GM21737 (cell line): ENCODE results near the gene SUN3.
A peak's percentile ranks its signal among the peaks of the same experiment; 100 is the strongest.

Experiments
- ATAC-seq: cut with Tn5 transposase; IDR thresholded peaks from one replicate; pipeline ENCODE4 v1.9.1; 2021; ENCODE audit warnings: mild to moderate bottlenecking, moderate library complexity; ENCODE audit not compliant: unreplicated experiment

Gene SUN3, protein sequence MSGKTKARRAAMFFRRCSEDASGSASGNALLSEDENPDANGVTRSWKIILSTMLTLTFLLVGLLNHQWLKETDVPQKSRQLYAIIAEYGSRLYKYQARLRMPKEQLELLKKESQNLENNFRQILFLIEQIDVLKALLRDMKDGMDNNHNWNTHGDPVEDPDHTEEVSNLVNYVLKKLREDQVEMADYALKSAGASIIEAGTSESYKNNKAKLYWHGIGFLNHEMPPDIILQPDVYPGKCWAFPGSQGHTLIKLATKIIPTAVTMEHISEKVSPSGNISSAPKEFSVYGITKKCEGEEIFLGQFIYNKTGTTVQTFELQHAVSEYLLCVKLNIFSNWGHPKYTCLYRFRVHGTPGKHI

DNA sequence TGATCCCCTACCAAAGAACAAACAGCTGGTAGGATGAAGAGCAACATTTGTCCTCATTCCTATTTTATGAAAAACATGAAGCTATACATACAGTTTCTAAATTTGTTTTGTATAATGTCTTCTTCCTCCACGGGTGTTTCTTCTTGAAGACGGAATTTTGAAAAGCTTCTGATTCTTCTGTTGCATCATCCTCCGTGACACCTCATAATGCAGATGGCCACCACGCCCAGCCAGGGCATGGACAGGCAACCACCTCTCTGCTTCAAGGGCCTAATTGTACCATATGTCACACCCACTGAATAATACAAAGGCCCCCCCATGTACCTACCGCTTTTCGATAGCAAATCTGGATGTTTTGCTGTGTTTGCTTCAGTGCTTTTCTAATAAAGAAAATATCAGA, at the start of gene SUN3:
Gene SUN3 (minus strand): TSS at position 170 of the 400 bp plus-strand sequence. CDS start 169 bp downstream, at position 1.
- ATAC-seq, result no peak

DNA sequence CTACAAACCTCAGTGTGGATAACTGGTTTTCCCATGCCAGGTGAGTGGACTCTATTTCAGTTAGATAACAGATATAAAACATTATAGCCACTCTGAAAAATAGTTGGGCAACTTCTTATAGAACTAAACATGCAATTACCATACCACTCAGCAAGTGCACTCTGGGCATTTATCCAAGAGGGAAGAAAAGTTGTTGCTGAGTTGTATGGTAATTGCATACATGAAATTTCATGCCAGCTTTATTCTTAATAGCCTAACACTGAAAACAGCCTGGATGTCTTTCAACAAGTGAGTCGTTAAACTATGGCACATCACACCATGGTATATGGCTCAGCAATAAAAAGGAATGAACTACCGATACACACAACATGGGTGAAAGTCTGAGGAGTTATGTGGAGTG, 49.6 kb upstream of the SUN3 start:
- ATAC-seq, result no peak

DNA sequence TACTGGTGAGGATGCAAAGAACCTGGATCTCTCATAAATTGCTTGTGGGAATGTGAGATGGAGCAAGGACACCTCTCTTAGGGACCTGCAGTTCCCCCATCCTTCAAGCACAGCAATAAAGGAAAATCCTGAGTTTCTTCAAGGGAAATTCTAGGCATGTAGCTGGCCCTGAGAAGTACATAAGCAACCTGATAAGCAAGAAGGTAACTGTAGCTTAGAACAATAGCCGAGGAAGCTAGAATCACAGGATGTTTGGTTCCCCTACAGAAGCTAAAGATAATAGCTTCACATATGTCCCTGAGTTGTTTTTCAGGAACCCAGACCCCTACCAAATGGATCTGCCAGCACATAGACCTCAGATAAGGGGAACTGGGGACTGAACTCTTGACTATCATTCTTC, 48.5 kb upstream of the SUN3 start:
- ATAC-seq, result no peak

DNA sequence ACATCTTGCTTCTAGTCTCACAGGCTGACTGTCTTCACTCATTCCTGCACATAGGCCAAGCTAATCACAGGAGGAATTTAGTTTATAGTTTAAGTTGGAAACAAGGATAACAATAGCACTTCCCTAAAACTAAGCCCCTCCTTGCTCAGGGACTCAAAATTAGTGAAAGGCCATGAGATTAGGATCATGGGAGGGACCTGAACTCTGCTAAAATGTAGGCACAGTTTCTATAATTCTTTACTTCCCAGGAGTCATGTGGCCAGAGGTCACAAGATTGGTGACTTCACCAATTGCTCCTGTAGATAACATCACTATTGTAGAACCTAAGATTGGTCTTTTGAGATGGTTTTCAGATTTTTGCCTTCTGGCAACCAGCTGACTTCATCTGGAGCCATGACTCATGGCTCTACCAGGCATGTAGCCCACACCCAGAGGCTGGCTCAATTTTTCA, 45.3 kb upstream of the SUN3 start:
- no peak for ATAC-seq

DNA sequence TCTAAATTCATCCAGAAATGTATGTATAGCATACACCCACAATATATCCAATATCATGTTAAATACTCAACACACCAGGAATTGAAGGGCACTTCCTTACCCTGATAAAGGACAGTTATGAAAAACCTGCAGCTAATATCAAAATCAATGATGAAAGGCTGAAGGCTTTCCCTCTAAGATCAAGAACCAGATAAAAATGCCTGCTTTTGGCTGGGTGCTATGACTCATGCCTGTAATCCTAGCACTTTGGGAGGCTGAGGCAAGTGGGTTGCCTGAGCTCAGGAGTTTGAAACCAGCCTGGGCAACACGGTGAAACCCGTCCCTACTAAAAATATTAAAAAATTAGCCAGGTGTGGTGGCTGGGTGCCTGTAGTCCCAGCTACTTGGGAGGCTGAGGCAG, 38.6 kb upstream of the SUN3 start:
- ATAC-seq, result no peak

DNA sequence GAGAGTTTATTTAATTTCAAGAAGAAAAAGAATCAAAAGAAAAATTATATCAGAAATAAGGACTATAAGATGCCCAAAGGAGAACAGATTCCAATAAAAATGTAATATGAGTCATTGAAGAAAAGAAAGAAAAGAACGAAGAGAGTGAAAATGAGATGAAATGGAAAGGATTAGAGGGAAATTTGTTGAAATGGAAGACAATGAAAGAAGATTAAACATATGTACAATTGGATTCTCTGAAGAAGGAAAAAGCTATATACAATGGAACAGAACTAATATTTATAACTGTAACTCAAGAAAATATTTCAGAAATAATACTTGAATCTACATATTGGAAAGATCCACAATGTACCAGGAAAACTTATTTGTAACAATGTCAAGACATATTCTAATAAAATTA, 35.1 kb upstream of the SUN3 start:
- ATAC-seq, result no peak

DNA sequence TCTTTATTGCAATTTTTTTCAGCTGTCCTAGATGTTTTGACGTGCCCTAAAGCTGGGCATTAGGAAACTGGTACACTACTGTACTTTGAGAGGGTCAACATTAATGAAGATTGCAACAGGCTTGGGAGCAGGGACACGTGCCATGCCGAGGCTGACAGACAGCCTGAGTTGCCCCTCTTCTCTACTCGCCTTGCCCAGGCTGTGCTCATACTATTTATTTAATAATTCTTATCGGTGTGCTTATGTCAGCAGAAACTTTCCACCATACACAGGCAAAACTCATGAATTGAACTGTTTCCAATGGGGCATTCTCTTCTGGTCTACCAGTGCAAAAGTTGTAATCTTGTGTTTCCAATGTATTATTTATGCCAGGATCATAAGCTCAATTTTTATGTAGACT, 30.8 kb upstream of the SUN3 start:
- ATAC-seq, result no peak

DNA sequence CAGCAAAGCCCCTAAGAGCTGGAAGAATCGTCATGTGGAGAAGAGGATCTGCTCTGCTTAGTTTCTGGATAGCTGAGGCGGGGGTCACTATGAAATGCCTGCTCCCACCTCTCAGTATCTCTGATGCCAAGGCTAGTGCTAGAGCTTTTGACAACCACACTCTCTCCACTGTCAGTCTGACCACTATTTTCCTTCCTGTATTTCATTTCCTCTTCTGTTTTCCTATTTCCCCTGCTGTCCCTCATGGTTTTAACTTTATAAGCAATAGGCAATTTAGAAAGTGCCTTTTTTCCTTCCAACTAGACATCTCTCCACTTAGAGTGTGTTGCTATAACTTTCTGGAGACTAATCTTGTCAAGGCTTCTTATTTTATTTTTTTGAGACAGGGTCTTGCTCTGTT, 30.1 kb upstream of the SUN3 start:
- no peak for ATAC-seq

DNA sequence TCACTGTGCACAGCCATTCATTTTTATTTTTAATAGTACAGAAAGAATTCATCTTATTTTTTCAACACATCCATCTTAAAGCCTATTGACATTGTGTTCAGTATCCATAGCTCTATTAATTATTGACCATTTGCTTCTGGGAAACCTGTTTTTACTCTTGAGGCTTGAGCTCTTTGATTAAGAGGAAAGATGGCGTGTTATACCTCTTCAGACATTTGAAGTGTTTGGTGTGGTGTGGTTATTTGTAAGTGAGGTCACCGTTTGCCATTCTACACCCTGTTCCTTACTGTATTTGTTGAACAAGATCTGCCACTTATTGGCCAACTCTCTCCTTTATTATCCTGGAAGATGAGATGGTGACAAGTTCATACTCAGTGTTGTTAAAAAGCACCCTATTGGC, 24.8 kb upstream of the SUN3 start:
- no peak for ATAC-seq

DNA sequence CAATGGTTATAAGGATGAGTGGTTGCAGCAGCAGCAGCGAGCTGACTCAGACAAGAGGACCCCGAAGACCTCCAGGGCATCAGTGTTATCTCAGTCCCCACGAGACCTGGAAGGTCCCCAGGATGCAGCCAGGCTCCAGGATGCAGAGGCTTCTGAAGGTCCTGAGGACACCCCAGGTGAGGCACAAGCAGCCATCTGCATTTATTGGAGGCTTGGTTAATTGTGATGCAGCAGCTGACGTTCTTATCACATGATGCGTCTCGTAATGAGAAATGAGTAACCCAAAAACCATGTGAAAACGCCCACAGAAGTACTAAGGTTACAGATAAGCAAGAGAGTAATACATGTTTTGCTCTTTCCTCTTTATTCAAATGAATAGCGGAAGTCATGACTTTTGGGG, 23.8 kb upstream of the SUN3 start:
- ATAC-seq, result no peak

DNA sequence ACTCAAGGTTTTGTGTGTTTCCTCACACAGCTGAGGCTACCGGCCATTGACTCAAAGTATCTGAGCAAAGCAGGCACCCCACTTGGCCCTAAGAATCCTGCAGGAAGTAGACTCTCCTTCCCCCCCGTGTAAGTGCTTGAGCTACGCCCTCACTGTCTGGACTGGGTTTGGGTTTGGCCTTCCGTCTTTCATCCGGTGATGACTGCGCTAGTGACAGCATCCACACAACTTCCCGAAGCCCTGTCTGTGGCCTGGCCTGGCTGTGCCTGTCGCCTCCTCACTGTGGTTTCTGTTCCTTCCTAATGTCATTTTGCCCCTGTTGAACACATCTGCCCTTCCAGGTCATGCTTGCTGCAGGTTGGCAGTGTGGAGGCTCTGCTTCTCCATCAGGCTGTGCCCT, 20.9 kb upstream of the SUN3 start:
- no peak for ATAC-seq

DNA sequence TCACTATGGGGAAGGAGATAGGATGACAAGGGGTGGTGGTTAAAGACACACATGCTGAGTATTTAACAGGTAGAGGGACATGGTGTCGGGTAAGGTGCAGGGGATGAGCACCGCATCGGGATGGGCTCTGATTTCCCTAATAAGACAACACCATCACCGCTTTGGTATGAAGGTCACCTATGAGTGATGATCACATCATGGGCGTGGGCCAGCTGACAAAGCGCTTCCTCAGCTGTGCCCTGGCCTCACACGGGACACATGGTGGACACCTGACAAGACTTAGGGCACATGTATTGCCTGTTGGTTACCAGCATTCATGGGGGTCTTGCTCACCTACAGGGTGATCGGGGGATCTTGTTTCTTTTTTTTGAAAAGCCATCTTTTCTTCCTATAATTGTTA, 19.2 kb upstream of the SUN3 start:
- ATAC-seq, result no peak

DNA sequence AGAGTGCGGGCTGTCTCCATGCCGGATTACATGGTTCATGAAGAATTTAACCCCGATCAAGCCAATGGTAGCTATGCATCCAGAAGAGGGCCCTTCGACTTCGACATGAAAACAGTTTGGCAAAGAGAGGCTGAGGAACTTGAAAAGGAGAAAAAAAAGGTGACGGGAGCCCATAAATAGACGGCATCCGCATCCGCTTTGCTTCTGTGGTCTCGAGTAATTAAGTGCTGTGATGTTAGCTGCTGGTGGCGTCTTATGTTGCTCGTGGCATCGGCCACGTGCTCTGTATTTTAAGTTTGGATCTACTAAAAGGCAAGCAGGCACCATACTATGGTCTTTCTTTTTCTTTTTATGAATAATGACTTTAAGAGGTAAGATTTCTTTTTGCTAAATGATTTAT, 17.6 kb upstream of the SUN3 start:
- ATAC-seq, result no peak

DNA sequence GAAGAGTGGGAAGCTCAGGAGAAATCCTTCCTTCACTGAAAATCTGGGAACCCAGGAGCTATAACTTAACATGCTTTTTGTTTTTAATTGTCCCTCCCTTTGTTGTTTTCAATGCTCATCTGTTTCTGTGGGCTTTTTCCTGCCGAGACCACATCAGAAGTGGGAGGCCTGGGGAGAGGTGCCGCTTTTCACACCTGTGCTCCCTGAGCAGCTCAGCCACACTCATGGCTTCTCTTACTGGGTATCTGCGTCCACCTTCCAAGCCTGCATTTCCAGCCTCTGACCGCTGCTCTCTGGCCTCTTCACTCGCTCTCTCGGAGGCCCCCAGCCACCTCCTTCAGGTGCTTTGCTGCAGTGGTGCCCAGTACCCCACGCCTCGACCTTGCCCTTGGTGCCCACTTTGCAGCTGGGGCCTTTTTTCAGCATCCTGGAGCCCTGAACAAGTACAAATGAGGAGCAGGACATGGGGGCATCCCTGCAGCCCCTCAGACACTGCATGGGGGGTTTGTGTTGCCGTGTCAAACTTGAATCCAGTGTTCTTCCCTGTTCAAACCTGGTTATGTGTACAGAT, 16.4 kb upstream of the SUN3 start:
- no peak for ATAC-seq

DNA sequence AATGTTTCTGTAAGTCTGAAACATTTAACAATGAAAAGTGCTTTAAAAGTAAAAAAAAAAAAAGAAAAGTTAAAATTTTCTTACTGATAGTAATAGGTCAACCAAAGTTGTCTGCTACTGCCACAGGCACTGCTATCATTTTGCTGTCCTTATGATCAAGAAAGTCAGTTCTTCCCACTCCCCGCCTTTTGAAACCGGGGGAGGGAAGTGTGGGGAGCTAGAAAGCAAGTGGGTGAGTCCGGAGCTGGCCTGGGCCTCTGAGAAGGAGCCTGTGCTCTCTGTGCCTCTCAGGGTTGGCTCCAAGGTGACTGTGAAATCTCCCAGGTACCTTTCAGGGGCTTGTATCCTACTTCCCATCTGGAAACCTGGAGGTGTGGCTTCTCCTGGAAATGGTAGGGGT, 13.7 kb upstream of the SUN3 start:
- no peak for ATAC-seq

DNA sequence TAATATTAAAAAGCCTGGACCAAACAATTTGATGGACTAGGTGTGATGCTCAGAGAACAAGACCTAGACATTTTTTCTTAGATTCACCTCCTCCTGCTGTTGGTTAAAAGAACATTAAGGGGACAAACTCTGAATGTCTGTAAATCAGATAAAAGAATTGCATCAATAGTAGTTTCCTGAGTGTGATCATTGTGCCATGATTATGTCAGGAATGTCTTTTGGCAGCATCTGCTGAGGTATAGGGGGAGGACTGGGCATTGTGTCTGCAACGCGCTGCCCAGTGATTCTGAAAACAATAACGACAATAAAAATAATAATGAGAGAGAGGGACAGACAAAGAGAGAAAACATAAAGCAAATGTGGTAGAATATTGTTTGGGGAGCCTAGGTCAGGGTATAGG, 13.3 kb upstream of the SUN3 start:
- ATAC-seq, result no peak

DNA sequence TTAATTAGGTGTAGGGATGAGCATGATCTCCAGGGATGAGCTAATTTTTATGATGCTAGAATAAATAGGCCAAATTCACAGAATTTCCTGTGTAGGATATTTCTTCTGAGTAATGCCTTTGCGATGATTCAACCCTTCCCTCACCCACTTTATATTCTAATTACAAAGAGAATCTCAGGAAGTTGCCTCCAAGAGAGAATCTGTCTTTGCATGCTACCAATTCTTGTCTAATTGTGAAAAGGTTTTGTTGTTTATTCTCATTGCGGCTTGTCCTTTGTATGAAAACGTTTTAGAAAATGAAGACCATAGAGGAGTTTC, 12.7 kb upstream of the SUN3 start:
- no peak for ATAC-seq

DNA sequence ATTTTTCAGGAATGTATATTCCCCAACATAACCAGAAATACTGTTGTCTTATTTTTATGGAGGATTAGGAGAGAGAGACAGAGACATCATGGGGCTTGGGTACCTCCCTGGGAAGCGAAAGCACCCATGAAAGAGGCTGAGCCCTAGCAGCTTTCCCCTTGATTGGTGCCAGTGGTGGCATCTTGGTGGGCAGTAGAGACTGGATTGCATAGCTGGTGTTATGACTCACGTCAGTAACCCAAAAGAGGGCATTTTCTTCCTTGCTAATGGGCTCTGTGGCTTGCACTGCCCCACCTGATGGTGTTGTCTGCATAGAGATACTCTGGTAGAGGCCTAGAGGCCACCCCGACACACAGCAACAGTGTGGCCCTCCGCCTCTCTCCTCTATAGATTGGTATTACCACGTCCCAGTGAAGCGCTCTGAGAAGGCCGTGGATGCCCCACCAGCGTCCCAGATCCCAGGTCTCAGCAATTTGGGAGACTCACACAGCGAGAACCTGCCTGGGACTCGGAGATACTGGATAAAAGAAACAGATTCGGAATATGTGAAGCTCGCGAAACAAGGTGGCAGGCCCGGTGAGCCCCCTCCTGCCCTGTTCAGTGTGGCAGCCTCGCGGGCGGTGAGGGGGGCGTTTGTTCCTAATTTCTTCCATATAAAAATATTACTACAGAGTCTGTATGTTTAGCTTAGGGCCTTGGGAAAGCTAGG, 12.2 kb upstream of the SUN3 start:
- ATAC-seq, result no peak

DNA sequence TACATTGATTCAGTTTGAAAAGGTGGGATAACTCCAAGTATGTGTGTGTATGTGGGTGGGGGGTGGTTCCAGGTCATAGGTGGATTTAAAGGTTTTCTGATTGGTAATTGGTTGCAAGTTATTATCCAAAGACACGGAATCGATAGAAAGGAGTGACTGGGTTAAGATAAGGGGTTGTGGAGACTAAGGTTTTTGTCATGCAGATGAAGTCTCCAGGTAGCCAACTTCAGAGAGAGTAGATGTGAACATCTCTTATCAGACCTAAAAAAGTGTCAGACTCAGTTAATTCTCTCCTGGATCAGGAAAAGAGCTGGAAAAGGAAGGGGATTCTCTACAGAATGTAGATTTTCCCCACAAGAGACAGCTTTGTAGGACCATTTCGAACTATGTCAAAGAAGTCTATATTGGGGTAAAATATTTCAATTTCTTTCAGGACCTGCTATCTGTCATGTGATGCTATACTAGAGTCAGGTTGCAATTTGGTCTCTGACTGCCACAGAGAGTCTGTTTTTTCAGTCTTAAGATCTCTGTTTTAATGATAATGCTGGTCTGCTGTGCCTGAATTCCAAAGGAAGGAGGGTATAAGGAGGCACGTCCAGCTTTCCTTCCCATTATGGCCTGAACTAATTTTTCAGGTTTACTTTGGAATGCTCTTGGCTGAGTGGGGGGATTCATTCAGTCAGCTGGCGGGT, 10.1 kb upstream of the SUN3 start:
- ATAC-seq, result no peak

DNA sequence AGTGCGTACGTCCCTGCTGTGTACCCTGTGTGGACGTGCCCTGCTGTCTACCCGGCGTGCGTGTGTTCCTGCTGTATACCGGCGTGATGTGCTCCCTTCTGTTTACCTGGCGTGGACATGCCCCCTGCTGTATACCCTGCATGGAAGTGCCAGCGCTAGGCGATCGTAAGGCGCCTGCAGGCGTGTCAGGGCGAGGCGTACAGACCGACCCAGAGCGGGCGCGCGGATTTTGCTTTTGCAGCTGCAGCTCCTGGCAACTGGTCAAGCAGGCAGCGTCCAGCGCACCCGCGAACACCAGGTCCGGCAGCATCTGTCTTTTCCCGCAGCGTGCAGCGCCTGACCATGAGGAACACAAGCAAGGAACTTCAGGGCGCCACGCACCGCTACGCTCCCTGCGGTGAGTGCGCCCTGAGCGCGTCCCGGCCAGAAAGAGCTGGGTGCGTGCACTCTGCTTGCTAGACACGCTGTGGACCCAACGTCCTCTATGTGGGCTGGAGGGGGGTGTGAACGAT, 7.1 kb upstream of the SUN3 start:
- no peak for ATAC-seq

DNA sequence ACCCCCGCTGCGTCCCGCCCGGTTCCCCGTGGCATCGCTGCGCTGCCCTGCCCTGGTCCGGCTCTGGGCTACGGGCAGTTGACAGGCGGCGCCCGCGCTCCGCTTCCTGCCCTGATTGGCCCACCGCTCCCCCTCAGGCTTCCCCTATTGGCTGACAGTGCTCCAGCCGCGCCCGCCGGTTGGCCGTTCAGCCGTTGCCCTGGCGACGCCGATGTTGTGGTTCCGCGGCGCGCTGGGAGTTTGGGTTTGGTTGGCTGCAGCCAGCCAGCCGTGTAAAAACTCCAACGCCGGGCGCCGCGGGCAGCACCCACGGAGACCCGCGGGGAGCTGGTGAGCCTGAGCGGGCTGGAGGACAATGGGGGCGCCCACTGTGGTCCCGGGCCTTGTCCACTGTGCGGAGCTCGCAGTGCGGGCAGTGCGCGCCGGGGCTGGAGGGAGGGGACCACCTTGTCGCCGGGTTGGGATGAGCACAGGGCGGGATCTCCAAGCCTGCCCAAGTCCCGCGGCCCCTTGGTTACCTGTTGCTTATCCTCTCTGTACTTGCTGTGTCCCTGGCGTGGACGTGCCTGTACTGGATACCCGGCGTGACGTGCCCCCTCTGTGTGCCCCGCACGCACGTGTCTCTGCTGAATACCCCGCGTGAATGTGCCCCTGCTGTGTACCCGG, 6.5 kb upstream of the SUN3 start, which contains the start of gene C7orf57:
Gene C7orf57 (plus strand): TSS at position 243 of the 666 bp plus-strand sequence. CDS start 766 bp downstream, outside the sequence.
- ATAC-seq, result peak; percentile 100
